D341Med (cell line): Measurements from ENCODE around the gene AGT.

Experiments used
- DNase-seq: peaks from one replicate; pipeline ENCODE4 v3.0.0; 2012; ENCODE audit warnings: low spot score

The AGT gene

DNA sequence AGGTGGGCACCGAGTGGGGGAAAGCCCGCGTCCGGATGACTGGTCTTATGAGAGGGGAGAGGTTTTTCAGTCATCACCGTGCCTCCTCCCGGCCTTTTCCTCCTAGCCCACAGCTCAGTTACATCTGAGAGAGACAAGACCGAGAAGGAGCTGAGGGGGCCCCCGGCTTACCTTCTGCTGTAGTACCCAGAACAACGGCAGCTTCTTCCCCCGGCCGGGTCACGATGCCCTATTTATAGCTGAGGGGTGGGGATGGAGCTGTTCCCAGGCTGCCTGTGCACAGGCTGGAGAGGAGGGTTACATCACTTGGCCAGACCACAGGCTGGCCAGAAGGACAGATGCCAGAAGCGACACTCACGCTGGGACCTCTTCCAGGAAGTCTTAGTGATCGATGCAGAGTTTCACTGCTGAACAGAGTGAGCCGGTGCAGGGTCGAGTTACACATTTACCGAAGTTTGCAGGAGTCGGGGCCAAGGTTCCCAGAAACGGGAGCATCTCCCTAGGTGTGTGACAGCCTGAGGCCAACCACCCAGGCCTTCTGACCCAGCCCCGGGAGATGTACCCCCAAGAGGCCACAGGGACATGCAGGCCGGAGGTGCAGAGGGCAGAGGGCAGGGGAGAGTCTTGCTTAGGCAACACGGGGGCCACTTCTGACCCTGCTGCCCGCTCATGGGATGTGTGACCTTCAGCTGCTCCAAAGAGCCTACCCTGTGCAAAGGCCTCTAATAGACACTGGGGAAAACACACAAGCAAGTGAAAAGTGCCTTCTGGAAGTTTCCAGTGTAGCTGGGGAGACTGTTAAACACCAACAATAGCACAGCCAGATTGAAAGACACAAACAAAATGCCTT lies at the start of gene AGT:
Gene AGT (minus strand): TSS at position 208 of the 850 bp plus-strand sequence. CDS start 3,299 bp downstream, outside the sequence.
- DNase-seq = no peak

DNA sequence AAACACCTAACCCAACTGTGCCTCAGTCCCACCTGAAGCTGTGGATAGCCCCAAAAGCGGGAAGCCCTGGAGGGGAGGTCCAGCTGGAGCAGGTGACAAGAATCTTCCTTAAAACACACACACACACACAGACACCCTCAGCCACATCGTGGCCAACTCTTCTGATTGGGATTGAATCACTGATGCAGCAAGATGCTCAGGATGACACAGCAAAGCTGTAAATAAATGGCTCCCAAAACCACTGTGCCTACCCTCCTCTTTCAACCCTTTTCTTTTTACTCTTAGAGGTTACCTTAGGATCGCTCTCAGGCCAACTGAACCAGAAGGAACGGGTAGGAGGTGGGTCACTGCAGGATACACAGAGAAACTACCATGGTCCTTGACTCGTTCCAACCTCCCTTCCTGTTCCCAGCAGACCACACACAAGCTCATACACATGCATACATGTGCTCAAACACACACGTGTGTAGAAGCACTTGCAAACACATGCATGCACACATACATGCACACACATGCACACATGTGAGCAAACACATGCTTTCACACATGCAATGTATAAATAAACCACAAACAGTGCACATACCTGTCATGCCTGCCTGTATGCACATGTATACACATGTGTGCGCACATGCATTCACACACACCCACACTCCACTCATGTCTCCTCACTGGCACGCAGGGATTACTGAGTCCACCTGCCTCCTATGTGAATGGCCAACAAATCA lies 47.7 kb upstream of the AGT start:
- no peak for DNase-seq

GRCh38 chr1:230760360-230760827 lies 46.5 kb upstream of the AGT start:
- no peak for DNase-seq

GRCh38 chr1:230759369-230760065 lies 45.6 kb upstream of the AGT start:
- DNase-seq = no peak

- DNase-seq = no peak
Observed at GRCh38 chr1:230758709-230759368, 44.9 kb upstream of the AGT start.

GRCh38 chr1:230757856-230758708 lies 44.2 kb upstream of the AGT start:
- DNase-seq = no peak

GRCh38 chr1:230754796-230755195 lies 40.9 kb upstream of the AGT start:
- no peak for DNase-seq

DNA sequence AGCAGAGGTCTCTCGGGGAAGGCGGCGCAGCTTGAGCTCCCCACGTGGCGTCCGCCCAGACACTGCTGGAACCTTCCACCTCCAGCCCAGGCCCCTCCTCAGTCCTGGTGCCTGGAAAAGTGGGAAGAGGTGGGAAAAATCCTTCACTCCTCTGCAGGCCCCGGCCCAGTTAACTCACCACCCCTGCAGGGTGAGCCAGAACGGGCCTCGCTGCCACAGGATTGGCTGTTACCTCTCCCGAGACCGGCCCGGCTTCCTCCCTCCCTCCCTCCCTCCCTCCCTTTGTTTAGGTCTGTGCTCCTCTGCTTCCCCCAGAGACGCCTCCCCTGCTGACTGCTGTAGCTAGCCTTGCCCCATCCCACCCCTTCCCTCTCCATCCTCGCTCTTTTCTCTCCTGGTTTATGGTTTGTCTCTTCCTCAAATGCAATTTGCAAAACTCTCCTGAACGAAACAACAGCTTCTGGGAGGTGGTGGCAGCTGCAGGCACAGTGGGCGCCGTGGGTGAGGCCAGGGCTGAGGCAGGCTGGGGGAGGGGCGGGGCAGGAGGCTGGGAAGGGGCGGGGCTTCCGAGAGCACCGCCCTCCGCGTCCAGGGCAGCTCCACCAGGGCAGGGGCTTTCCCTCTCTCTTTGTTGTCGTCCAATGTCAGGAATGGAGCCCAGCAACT lies 39.8 kb upstream of the AGT start:
- DNase-seq = no peak

DNA sequence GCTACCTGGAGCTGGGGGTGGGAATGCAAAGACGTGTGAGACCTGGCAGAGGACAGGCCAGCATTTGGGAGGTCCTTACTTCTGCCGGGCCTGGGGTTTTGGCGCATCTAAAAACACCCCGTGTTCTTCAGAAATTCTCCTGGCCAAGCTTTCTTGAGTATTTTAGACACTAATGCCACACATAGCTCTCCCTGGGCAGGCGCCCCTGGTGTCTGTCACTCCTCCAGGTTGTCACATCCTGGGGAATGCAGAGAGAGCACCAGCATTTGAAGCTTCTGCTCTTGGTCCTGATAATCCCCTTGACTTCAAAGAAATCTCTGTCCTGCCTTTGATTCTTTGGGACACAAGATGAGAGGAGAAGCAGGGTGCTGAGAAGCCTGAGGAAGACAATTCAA lies 39.3 kb upstream of the AGT start:
- DNase-seq = no peak

GRCh38 chr1:230752407-230752806 lies 38.5 kb upstream of the AGT start:
- DNase-seq = no peak

DNA sequence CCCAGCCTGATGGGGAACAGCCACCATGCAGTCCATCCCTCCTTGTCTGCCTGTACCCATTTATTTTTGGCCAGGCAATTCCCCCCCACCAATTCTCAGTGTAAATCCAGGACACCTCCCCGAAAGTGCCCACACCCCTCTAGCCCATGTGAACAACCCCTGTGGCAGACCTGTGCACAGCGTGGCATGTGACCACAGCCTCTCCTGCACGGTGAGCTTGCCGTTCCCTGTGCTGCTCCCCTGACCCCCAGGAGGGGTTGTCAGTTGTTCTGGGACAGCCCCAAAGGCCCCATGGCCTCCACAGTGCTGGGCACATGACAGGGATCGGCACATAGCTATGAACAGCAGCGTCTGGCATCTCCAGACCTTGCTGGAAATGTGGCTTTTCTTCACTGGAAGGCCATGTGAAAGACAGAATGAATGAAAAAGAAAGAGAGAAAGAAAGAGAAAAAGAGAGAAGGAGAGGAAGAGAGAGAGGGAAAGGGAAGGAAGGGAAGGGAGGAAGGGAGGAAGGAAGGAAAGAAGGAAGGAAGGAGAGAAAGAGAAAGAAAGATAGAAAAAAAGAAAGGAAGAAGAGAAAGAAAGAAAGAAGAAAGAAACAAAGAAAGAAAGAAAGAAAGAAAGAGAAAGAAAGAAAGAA lies 37.2 kb upstream of the AGT start:
- no peak for DNase-seq

GRCh38 chr1:230750576-230750975 lies 36.7 kb upstream of the AGT start:
- DNase-seq = no peak

DNA sequence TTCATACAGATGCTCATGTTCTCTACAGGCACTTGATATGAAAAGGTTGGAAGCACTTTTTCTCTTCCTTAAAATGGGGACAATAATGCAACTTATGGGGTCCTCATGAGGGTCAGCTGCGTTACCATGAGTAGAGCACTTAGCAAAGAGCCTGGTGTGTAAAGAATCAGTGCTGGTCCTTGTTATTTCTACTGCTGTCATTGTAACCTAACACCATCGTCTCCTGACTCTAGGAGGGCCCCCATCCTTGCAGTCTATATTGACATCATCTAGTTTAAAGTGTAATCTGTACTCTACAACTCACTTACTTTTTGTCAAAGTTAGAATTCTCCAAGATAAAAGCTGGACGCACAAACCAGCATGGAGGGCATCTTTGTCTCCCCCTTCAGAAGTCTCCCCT lies 35.7 kb upstream of the AGT start:
- DNase-seq = no peak

DNA sequence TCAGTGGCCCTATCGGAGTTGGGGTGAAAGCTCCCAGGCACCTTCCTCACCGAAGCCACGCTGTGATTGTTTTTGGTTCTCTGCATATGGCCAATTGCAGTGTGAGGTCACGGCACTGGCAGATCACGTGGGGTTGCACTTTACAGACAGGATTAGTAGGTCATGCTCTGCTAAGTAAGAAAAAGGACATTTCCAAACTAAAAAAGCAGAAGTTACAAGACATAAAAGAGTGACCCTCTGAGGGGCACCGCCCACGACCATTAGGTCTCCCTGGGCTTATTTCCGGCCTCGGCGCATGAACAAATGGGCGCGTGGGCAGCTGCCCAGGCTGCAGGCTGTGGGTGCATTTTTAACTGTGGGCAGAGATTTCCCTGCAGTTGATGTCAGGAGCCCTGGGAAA lies 35.2 kb upstream of the AGT start:
- no peak for DNase-seq

- DNase-seq = no peak
Observed at GRCh38 chr1:230747890-230748800, 34.2 kb upstream of the AGT start.

DNA sequence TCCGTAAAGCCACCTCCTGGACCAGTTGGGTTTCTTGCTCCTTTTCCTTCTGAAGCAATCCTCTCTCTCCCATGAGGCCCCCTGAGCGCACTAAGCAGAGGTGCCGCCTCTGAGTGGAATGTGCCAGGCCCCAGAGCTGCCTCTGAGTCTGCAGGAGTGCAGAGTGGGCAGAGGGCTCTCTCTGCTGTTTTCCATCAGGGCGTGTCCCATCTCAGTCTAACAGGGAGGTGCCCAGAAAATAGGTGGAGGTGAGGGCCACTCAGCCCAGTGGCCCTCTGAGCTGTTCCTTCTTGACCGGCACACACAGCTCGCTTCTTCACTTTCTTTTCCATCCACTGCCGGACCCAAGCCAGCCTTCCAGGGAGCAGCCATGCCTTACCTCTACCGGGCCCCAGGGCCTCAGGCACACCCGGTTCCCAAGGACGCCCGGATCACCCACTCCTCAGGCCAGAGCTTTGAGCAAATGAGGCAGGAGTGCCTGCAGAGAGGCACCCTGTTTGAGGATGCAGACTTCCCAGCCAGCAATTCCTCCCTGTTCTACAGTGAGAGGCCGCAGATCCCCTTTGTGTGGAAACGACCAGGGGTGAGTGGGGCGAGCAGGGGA lies 33.3 kb upstream of the AGT start, which contains the start of gene CAPN9:
Gene CAPN9 (plus strand): TSS at position 262 of the 604 bp plus-strand sequence. CDS start 109 bp downstream, at position 371.
- DNase-seq = no peak

DNA sequence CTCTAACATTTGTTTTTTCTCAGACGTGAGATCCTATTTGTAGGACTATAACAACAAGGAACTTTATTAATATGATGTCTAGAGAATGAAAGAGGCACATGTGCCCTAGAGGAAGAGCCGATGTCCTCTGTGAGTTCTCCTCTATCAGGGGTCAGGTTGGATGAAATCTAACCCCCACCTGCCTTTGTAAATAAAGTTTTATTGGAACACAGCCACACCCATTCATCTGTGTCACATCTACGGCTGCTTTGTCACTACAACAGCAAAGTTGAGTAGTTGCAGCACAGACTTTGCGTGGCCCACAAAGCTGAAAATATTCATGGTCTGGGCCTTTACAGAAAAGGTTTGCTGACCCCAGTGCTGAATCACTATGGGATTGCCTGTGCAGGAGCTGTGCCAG lies 32.7 kb upstream of the AGT start:
- no peak for DNase-seq

GRCh38 chr1:230745071-230745470 lies 31.1 kb upstream of the AGT start:
- DNase-seq = no peak
